IMR-90 (cell line): ENCODE results near the gene NRL.

Source experiments
- CHD1 ChIP-seq: IDR thresholded peaks from 2 replicates; pipeline ENCODE4 v1.6.1; 2012; ENCODE audit warnings: low read depth, low read length, improper control_type of control experiment
- CTCF ChIP-seq: conservative IDR thresholded peaks from 2 replicates; pipeline ENCODE4 v1.5.1; 2012; ENCODE audit warnings: mild to moderate bottlenecking, low read depth, low read length, improper control_type of control experiment
- MAZ ChIP-seq: IDR thresholded peaks from 2 replicates; pipeline ENCODE4 v1.6.1; 2012; ENCODE audit warnings: low read depth, mild to moderate bottlenecking, low read length, improper control_type of control experiment, moderate library complexity, borderline replicate concordance
- POLR2A ChIP-seq: IDR thresholded peaks from 2 replicates; pipeline ENCODE4 v1.6.1; 2012; ENCODE audit warnings: mild to moderate bottlenecking, low read depth, low read length
- RAD21 ChIP-seq: IDR thresholded peaks from 2 replicates; pipeline ENCODE4 v1.6.1; 2012; ENCODE audit warnings: low read length, improper control_type of control experiment
- SMC3 ChIP-seq: fragments of 150-350 bp; IDR thresholded peaks from 2 replicates; pipeline ENCODE4 v1.6.1; 2016; ENCODE audit warnings: low read depth, mild to moderate bottlenecking, antibody characterized with exemption, low read length, moderate library complexity

GRCh38 chr14:24064091-24064795 is 50.5 kb downstream of the NRL start:
- no peak for TF ChIP-seq SMC3
- TF ChIP-seq CTCF, result no peak
- no peak for TF ChIP-seq POLR2A
- TF ChIP-seq CHD1, result no peak
- TF ChIP-seq RAD21, result no peak
- TF ChIP-seq MAZ, result no peak
